ENCODE measurements around the gene PNLIP.

Gene PNLIP

DNA sequence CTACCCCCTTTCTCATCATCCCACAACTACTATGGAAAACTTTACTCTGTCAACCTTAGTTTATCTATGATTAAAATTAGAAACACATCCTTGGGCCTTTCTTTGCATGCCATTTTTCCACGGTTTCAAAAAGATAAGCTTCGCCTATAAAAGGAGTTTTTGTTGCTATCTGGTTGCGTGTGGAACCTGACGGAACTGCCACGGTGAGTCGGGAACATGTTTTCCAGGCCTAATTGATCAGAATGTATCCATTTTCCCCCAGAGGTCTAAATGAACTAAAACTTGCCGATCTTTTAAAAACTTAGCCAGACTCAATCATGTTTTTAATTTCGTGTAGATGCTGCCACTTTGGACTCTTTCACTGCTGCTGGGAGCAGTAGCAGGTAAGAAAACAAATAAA lies at the start of gene PNLIP:
Gene PNLIP, plus strand, starts transcription at position 176 of the 400 bp plus-strand sequence. Its CDS starts 162 bp downstream, at position 338.
- DNase-seq (ENCODE audit: low spot score), result no peak

DNA sequence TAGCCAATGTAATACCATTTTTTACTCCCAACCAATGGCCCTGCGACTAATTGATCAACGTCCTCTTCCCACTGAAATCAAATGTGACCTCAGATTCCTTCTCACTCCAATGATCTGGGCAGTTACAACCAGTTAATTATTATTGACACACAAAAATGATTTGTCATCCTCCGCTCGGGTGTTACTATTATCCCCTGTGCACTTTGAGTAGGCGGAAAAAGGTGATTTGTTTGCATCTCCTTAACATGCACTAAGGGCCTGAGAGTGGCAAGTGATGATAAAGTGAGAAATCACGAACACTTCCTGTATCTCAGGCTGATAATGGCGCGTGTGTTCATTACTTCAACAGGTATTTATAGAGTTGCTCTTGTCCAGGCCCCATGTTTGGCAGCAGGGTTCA lies 40.9 kb upstream of the PNLIP start:
- peak; percentile 21 for DNase-seq (ENCODE audit: low spot score)

DNA sequence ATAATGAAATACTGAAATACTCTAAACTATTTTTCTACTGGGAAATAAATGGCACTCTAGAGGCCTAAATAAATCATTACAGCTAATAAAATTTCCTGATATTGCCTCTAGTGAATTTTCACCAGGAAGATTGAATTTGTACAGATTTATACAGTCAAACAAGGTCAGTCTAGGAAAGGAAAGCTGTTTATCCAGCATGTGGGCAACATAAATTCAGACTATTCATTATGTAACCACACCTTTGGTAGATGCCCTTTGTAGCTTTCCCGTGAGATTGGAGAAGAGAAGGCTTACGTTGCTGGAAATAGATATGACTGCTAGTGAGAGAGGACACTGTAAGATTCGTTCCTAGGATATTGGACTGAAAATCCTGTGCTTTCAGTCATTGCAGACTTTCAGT lies 35.2 kb upstream of the PNLIP start:
- DNase-seq (ENCODE audit: low spot score), result no peak

DNA sequence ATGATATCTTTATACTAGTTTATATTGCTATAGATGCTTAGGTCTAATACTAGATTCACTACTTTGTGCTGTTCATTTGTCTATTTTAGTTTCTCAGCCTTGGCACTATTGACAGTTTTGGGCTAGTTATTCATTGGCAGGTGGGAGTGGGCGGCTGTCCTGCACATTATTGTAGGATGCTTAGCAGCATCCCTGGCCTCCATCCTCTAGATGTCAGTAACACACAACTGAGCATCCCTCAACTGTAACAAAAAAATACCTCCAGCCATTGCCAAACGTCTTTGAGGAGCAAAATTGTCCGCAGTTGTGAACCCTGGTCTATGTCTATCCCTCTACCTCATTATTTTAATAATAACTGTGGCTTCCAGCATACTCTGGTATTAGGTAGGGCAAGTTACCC lies 34.4 kb upstream of the PNLIP start:
- DNase-seq (ENCODE audit: low spot score), result no peak

DNA sequence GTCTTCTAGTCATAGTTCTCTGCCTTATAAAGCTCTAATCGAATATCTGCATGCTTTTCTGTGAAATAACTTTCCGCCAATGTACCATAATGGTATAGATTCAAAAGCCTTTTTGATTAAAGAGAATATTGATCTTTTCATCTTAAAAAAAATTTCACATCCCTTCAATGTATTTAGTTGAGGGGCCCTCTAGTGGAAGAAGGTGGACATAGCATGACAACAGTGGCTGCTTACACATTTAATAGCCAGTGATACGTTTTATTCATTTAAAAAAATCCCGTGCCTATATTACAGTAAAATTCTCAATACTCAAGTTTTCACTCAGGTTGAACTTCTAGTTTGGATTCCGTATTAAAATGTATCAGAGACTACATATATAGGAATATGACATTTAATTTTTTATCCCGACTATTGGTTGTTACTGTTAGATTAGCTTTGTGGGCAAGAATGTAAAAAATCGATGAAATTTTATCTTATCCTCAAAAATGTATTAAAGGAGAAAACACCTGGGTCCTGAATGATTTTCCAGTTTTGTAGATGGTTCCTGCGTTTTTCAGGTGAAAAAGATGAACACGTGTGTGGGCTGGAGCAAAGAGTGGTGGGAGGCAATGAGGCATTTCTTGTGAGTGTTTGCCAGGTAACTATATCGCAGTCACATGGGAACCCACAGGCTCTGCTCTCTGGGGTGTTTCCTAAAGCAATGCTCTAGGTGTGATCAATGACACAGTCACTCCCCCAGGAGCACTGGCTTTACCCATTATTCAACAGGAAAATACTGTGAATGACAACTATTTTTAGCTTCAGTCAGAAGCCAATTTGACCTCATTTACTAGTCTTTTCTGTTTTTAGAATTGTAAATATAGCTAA lies 24.1 kb upstream of the PNLIP start:
- DNase-seq (ENCODE audit: low spot score), result peak; percentile 41

DNA sequence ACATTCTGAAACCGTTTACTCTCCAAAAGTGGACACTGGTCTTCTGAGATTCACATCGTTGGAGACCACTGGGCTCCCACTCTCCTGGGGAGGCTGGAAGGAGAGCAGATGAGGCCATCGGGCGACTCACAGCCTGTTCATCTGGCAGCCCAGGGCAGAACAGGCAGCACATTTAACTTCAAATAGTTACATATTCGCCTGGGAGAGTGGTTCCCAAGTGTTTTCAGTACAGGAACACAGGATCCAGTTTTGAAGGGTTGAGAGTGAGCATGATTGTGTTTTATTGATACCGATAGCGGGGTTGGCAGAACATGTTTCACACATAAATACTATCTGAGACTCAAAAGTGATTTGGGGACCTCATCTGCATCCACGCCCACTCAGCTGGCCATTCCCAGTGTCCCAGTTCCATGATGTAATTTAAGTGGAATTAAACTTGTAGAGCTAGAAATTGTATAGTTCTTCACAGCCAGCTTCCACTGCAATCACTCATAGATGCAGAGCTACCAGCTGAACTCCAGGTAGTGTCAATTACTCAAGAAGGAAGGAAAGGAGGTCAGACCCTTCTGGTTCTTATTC lies 22.8 kb upstream of the PNLIP start:
- DNase-seq (ENCODE audit: low spot score), result peak; percentile 4

DNA sequence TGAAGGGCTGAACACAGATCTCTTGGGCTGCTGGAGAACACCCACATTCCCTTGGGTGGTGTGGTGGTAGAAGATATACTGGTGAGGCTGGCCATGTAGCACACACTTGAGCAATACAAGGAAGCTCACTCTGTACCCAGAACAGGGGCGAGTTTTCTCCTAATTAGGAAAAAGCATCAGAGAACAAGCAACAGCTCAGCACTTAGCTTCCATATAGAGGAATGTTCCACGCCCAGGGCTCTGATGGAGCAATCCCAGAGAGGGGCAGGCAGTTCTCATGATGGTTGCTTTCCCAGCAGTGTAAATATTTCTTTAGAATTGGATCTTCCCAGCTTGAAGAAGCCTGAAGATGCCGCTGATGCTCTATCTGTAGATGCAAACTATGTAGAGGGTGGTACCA lies 21.0 kb upstream of the PNLIP start:
- DNase-seq (ENCODE audit: low spot score), result no peak

DNA sequence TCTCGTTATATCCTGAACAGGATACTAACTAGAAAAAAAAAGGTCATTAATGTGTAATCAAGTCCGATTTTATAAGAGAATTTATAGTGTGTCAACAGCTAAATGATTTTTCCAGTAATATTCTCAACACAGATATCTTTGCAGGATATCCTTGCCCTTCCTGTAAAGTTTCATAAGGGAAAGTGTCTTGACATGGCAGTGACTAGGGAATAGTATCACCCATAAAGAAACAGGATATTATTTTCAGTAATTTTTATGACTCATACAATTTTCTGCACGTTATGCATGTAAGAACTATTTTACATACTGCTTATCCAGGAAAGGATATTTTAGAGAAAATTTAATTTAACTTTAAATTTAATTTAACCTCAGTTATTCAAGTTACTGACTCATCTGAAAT lies 19.5 kb upstream of the PNLIP start:
- no peak for DNase-seq (ENCODE audit: low spot score)

DNA sequence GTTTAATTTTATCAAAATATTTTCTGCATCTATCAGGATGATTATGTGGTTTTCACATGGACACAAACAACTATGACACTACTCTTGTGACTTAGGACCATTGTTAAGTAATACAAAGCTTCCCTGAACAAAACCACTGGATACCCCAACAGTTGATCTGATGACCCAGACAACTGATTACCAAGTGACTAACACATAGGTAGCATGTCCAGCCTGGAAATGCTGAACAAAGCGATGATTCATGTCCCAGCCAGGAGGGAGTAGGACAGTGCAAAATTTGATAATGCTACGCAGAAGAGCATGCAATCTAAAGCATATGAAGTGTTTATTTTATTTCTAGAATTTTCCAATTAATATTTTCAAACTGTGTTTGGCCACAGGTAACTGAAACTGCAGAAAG lies 8.9 kb upstream of the PNLIP start:
- DNase-seq (ENCODE audit: low spot score), result peak; percentile 75

DNA sequence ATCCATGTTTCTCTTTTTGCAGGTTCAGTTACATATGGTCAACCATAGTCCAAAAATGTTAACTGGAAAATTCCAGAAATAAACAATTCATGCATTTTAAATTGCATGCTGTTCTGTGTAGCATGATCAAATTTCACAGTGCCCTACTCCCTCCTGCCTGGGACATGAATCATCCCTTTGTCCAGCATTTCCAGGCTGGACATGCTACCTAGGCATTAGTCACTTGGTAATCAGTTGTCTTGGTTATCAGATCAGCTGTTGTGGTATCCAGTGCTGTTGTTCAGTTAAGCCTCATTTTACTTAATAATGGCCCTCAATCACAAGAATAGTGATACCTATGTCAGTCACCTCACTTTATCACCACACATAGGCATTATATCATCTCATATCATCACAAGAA lies 7.3 kb upstream of the PNLIP start:
- peak; percentile 88 for DNase-seq (ENCODE audit: low spot score)

DNA sequence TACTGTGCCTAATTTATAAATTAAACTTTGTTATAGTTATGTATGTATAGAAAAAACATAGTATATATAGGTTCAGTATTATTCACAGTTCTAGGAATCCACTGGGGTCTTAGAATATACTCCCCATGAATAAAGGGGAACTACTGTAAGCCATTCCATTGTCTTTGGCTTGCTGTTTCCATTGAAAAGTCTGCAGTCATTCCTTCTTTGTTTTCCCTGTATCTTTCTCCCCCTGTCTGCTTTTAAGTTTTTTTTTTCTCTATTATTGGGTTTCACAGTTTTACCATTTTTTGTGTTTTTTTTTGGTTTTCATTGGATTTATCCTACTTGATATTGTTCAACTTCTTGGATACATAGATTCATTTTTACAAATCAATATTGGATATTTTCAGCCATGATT lies 6.7 kb upstream of the PNLIP start:
- no peak for DNase-seq (ENCODE audit: low spot score)

DNA sequence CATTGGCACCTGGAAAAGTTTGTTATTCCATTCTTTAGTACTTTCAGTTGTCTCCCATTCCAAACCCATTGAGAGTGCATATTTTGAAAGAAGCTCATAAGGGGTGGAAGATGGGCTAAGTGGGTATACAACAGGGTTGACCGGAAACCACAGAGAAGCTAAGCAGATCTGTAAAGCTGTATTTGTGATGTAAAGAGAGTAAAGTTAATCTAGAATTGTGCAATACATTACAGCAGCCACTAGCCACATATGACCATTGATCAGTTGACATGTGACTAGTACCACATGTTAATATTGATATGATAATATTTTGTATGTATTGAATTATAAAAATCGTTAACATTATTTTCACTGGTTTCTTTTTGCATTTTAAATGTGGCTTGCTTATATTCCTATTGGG lies 4.9 kb upstream of the PNLIP start:
- no peak for DNase-seq (ENCODE audit: low spot score)

DNA sequence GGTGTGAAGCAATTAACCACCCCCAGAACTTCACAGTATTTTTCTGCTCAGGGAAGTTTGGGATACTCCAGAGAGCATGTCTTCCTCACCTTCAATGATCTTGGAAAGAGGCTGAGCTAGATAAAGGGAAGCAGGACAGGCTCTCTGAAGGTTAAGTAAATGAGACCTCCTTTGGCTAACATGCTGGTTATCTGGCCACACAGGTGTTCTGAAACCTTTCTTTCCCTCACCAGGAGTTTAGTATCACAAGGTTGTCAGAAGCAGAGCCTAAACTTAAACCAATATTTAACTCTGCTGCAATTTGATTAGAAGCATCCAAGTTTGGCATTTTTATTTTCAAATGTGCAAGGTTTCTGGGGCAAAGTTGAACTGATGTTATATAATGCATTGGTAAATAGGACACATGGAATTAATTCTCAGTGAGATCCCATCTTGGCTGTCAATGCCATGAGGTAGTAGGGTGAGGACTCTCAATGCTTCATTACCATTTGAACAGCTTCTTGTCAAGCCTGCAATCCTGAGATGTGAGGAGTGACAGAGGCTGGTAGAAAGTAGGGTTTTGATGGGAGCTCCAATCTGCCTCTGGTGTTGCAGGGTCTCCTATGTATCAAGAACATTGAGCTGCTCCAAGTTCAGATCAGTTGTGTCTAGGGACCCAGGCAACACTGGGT lies 3.6 kb upstream of the PNLIP start:
- no peak for DNase-seq (ENCODE audit: low spot score)

DNA sequence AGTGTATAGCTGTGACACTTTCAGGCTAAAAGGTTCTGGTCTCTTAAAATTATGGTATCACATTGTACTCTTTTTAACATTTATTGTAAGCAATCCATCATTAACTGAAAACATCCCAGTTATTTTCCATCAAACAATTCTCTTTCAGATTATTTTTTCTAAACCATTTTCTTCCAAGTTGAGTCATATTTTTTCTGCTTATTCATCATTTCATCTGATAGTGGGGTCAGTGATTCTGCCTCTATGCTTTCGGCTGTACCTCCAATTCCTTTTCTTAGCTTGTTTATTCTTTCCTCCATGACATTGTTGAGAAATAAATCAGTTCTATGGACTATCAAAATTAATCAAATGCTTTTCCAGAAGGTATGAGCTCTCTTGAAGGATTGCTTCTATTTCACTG lies 609 bp upstream of the PNLIP start:
- DNase-seq (ENCODE audit: low spot score), result no peak

DNA sequence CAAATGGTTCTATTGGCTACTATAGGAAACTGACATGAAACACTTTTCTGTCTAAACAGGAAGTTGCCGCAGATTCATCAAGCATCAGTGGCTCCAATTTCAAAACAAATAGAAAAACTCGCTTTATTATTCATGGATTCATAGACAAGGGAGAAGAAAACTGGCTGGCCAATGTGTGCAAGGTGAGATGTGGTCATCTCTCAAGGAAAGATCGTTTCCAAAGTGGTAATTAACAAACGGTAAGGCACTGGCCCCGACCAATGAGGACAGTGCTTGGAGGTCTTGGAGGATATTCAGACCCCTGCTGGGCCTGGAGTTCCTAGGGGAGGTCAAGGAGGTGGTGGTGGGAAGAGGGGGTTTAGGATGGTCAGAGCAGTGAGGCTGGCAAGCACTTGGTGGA lies 2.6 kb downstream of the PNLIP start:
- DNase-seq (ENCODE audit: low spot score), result no peak

DNA sequence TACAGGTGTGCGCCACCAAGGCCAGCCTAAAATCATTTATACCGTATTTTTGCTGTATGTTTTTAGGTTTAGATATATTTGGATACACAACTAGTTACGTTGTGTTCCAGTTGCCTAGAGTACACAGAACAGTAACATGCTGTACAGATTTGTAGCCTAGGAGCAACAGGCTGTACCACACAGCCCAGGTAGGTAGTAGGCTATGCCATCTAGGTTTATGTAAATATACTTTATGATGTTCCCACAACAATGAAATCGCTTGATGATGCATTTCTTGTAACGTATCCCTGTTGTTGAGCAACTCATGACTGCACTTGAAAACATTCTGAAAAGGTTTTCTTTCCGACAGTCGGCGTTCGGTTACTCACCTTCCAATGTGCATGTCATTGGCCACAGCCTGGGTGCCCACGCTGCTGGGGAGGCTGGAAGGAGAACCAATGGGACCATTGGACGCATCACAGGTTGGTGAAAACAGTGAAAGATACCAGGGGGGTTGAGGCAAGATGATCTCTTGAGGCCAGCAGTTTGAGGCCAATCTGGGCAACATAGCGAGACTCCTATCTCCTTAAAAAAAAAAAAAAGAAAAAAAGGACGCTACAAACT lies 7.7 kb downstream of the PNLIP start:
- no peak for DNase-seq (ENCODE audit: low spot score)

DNA sequence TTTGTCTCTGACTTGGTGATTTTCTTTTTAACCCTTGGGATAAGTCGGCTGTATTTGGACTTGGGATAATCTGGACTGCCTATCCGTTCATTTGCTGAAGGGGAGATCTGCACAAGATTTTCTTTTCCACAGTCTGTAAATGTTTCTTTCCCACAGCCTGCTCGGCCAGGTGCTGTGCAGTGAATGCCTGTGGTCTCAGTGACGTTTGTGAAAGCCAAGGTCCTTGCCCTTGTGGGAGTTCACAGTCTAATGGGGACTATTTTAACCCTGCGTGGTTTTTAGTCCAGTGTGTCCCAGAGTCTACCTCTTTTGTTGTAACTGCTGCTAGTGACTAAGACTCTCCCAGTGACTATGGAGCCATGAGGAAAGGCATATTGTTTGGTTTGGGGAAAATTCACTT lies 8.9 kb downstream of the PNLIP start:
- DNase-seq (ENCODE audit: low spot score), result no peak

DNA sequence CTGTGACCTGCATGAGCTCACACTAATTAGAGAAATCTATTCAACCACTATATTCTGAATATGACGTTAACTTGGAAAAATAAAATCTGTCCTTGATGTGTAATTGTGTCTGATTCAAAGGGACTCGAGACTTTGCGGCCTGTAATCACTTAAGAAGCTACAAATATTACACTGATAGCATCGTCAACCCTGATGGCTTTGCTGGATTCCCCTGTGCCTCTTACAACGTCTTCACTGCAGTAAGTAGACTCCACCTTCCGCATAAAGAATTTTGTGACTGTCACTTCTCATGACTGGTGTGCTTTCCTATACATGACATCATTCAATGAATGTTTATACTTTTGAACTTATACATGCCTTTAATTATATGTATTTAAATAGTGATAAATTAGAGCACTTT lies 10.1 kb downstream of the PNLIP start:
- no peak for DNase-seq (ENCODE audit: low spot score)

DNA sequence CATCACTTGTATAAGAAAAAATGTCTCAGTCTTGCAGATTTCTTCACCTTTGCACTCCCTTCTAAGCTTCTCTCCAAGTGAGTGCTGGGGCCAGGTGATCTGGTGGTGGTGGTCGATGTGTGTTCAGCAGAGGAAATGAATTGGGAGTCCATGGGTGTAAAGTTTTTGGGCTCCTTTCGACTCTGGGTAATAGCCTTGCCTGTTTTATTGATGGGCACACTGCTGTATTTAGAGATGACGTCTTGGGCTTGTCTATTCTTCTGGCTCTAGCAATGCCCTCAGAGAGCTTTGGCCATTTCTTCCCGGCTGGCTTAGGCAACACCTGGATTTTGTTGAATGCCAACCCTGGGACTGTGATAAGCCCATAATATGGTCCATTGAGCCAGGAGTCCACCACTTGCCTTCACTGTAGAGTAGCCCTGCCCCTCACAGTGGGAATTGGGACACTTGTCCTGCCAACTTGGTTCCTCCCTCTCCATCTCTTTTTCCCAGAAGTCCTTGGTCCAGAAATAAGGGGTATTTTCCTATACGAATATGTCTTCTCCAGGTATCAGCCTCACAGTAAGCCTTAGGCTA lies 11.7 kb downstream of the PNLIP start:
- no peak for DNase-seq (ENCODE audit: low spot score)

DNA sequence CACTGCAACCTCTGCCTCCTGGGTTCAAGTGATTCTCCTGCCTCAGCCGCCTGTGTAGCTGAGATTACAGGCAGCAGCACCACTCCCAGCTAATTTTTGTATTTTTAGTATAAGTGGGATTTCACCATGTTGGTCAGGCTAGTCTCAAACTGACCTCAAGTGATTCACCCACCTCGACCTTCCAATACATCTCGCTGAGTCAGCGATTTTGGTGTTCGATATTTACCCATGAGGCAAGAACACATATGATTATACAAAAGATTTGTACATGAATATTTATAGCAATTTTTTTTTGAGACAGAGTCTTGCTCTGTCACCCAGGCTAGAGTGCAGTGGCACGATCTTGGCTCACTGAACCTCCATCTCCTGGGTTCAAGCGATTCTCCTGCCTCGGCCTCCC lies 19.8 kb downstream of the PNLIP start:
- no peak for DNase-seq (ENCODE audit: low spot score)

DNA sequence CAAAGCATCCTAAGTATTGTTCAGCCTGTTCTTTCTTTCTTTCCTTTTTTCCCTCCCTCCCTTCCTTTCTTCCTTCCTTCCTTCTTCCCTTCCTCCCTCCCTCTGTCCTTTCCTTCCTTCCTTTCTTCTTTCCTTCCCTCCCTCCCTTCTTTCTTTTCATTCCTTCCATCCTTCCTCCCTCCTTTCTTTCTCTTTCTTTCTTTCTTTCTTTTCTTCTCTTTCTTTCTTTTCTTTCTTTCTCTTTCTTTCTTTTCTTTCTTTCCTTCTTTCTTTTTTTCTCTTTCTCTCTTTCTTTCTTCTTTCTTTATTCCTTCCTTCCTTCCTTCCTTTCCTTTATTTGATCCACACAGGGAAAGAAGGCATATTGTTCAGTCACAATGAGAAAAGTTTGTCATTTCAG lies 21.2 kb downstream of the PNLIP start:
- DNase-seq (ENCODE audit: low spot score), result no peak

DNA sequence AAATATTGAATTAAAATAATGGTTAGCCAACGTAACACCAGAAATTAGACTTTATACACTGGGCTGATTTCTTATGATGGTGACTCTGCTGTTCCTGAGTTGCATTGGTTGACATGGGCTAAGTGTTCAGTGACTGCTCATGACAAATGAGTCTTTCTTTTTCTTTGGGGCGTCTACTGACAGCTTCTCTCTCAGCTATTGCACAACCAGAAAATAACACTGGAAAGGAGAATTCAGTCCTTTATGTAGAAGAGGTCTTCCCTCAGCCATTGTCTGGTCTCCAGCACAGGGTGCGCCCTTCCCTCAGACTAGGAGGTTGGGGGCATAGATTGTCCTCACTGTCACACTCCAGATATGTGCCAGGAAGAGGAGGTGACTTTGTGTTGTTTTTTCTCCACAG lies 21.6 kb downstream of the PNLIP start:
- no peak for DNase-seq (ENCODE audit: low spot score)

DNA sequence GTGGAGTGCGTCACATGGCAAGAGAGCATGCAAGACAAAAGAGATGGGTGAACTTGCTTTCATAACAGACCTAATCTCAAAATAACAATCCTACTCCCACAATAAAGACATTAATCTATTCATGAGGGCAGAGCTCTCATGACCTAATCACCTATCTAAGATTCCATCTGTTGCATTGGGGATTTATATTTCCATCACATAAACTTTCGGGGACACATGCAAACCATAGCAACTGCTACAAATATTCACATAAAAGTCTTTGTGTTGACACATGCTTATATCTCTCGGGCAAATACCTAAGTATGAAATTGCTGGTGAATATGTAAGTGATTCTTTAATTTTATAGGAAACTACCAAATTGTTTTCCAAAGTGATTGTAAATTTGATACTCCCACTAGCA lies 29.1 kb downstream of the PNLIP start:
- no peak for DNase-seq (ENCODE audit: low spot score)
